Measurements from ENCODE around the gene RANBP9. TPM values are rescaled to one million over a fixed set of nuclear protein-coding genes. Genes with fewer than 3 reads are reported as not detected.

RANBP9 gene
- total and polyA plus RNA-seq, 2 donors from 2014 or later: 16.4 to 29.0 TPM

GRCh38 chr6:13643125-13643524 lies 68.5 kb downstream of the RANBP9 start:
- Histone ChIP-seq H3K4me3 (ENCODE audit: low read length in 3 of 3) (no peak overlapping the region), H3K9me3 (ENCODE audit: control insufficient read depth in 2 of 3, insufficient read depth in 1 of 3, low read length in 3 of 3) (no peaks in the 10 kb centered on the region), H3K27ac (ENCODE audit: low read depth in 2 of 2, low read length in 2 of 2) (no peak overlapping the region), H3K4me1 (ENCODE audit: control insufficient read depth in 2 of 3, insufficient read depth in 2 of 3, low read depth in 1 of 3, low read length in 3 of 3) (no peaks in the 10 kb centered on the region), H3K9ac (ENCODE audit: low read length in 3 of 3) (no peak overlapping the region), H3K36me3 (ENCODE audit: control insufficient read depth in 2 of 3, insufficient read depth in 3 of 3, low read length in 3 of 3) (peaks cover 2 to 9% (median 6%) of the 10 kb centered on the region in 3 donors), H3K27me3 (ENCODE audit: control insufficient read depth, insufficient read depth, low read length) (no peaks in the 10 kb centered on the region)
- DNase-seq (no peak), FAIRE-seq (no peak)
- TF ChIP-seq CTCF (IDR thresholded peaks at IDR 0.05; ENCODE audit: borderline replicate concordance, extremely low read depth, insufficient read depth): no peak
- intact Hi-C loops (cut with DNase I): no loop called here

- no peak for TF ChIP-seq CTCF (IDR thresholded peaks at IDR 0.05; ENCODE audit: borderline replicate concordance, extremely low read depth, insufficient read depth)
- no peaks in the 10 kb centered on the region for H3K9me3 ChIP-seq (ENCODE audit: control insufficient read depth in 2 of 3, insufficient read depth in 1 of 3, low read length in 3 of 3)
- no peak overlapping the region for H3K27ac ChIP-seq (ENCODE audit: low read depth in 2 of 2, low read length in 2 of 2)
- no peaks in the 10 kb centered on the region for H3K4me1 ChIP-seq (ENCODE audit: control insufficient read depth in 2 of 3, insufficient read depth in 2 of 3, low read depth in 1 of 3, low read length in 3 of 3)
- H3K9ac ChIP-seq (ENCODE audit: low read length in 3 of 3): no peak overlapping the region
- H3K36me3 ChIP-seq (ENCODE audit: control insufficient read depth in 2 of 3, insufficient read depth in 3 of 3, low read length in 3 of 3): peaks cover 4 to 21% (median 17%) of the 10 kb centered on the region in 3 donors
- no peak overlapping the region for H3K4me3 ChIP-seq (ENCODE audit: low read length in 3 of 3)
- DNase-seq (no peak), FAIRE-seq (peak; percentile 73)
- intact Hi-C loops (cut with DNase I): no loop called here
- H3K27me3 ChIP-seq (ENCODE audit: control insufficient read depth, insufficient read depth, low read length): no peaks in the 10 kb centered on the region
Measured at GRCh38 chr6:13641315-13641714, 70.3 kb downstream of the RANBP9 start.

- Histone ChIP-seq H3K27ac (ENCODE audit: low read depth in 2 of 2, low read length in 2 of 2) (no peak overlapping the region), H3K9ac (ENCODE audit: low read length in 3 of 3) (no peak overlapping the region), H3K4me1 (ENCODE audit: control insufficient read depth in 2 of 3, insufficient read depth in 2 of 3, low read depth in 1 of 3, low read length in 3 of 3) (no peaks in the 10 kb centered on the region), H3K4me3 (ENCODE audit: low read length in 3 of 3) (no peak overlapping the region), H3K27me3 (ENCODE audit: control insufficient read depth, insufficient read depth, low read length) (no peaks in the 10 kb centered on the region), H3K9me3 (ENCODE audit: control insufficient read depth in 2 of 3, insufficient read depth in 1 of 3, low read length in 3 of 3) (no peaks in the 10 kb centered on the region), H3K36me3 (ENCODE audit: control insufficient read depth in 2 of 3, insufficient read depth in 3 of 3, low read length in 3 of 3) (peaks cover 7 to 24% (median 16%) of the 10 kb centered on the region in 3 donors)
- no peak for TF ChIP-seq CTCF (IDR thresholded peaks at IDR 0.05; ENCODE audit: borderline replicate concordance, extremely low read depth, insufficient read depth)
- intact Hi-C loops (cut with DNase I): no loop called here
- DNase-seq (no peak), FAIRE-seq (no peak)
Measured at GRCh38 chr6:13638626-13639025, 73.0 kb downstream of the RANBP9 start.

GRCh38 chr6:13638014-13638413 lies 73.6 kb downstream of the RANBP9 start:
- no peak overlapping the region for H3K9ac ChIP-seq (ENCODE audit: low read length in 3 of 3)
- H3K4me3 ChIP-seq (ENCODE audit: low read length in 3 of 3): no peak overlapping the region
- H3K4me1 ChIP-seq (ENCODE audit: control insufficient read depth in 2 of 3, insufficient read depth in 2 of 3, low read depth in 1 of 3, low read length in 3 of 3): no peaks in the 10 kb centered on the region
- no peak for TF ChIP-seq CTCF (IDR thresholded peaks at IDR 0.05; ENCODE audit: borderline replicate concordance, extremely low read depth, insufficient read depth)
- no peaks in the 10 kb centered on the region for H3K27me3 ChIP-seq (ENCODE audit: control insufficient read depth, insufficient read depth, low read length)
- H3K36me3 ChIP-seq (ENCODE audit: control insufficient read depth in 2 of 3, insufficient read depth in 3 of 3, low read length in 3 of 3): peaks cover 7 to 19% (median 16%) of the 10 kb centered on the region in 3 donors
- DNase-seq (no peak), FAIRE-seq (no peak)
- H3K27ac ChIP-seq (ENCODE audit: low read depth in 2 of 2, low read length in 2 of 2): no peak overlapping the region
- intact Hi-C loops (cut with DNase I): no loop called here
- H3K9me3 ChIP-seq (ENCODE audit: control insufficient read depth in 2 of 3, insufficient read depth in 1 of 3, low read length in 3 of 3): no peaks in the 10 kb centered on the region

All from kidney (tissue), 14 donors.